A673 (cell line): ENCODE data around the gene CHD9.

Source experiments
- CTCF ChIP-seq: fragments of 300-800, 200-600 bp; sonication (generic); conservative IDR thresholded peaks from 2 replicates; pipeline ENCODE4 v1.5.1; 2017; ENCODE audit warnings: low read depth, mild to moderate bottlenecking, antibody characterized with exemption, low read length, moderate library complexity, mixed read lengths
- EZH2 ChIP-seq: fragments of 200-600 bp; sonication (generic); IDR thresholded peaks from 2 replicates; pipeline ENCODE4 v1.6.1; 2017; ENCODE audit warnings: borderline replicate concordance, low read depth, mild to moderate bottlenecking, mixed read lengths, antibody characterized with exemption, low read length; ENCODE audit not compliant: poor library complexity, severe bottlenecking

- no peak for TF ChIP-seq CTCF
- TF ChIP-seq EZH2 = no peak
These were observed 14.0 kb upstream of the CHD9 start for GRCh38 chr16:53040788-53041187.
